GM12801 (cell line): Measurements from ENCODE around the gene SPATA45.

Experiments used
- CTCF ChIP-seq: IDR thresholded peaks from one replicate; pipeline ENCODE4 v1.5.1; 2011; ENCODE audit warnings: control low read depth; ENCODE audit not compliant: insufficient read length; ENCODE audit errors: extremely low read depth

The SPATA45 gene

GRCh38 chr1:212847549-212847948 lies at the start of gene SPATA45:
SPATA45 (minus strand) TSS chr1:212847649; CDS start chr1:212836149, 11,500 bp downstream.
- TF ChIP-seq CTCF, result no peak

GRCh38 chr1:212892108-212892507 lies 44.7 kb upstream of the SPATA45 start:
- TF ChIP-seq CTCF, result no peak

- TF ChIP-seq CTCF, result no peak
Observed at GRCh38 chr1:212884592-212884991, 37.1 kb upstream of the SPATA45 start.

- TF ChIP-seq CTCF, result no peak
Observed at GRCh38 chr1:212879947-212880690, 32.7 kb upstream of the SPATA45 start.

- TF ChIP-seq CTCF, result no peak
Observed at GRCh38 chr1:212878418-212878817, 31.0 kb upstream of the SPATA45 start.

GRCh38 chr1:212873518-212873917 lies 26.1 kb upstream of the SPATA45 start:
- TF ChIP-seq CTCF, result no peak

- no peak for TF ChIP-seq CTCF
Observed at GRCh38 chr1:212871976-212872375, 24.5 kb upstream of the SPATA45 start.
